Glomerular visceral epithelial cell (primary cell): ENCODE measurements around the gene TESK2.
"Not testable (repeated sequence)": the region's sequence is repeated elsewhere in the genome, so short reads cannot be mapped to it uniquely, and the experiment has no call there.

Experiments used
- DNase-seq: peaks from one replicate; pipeline ENCODE4 v3.0.0-alpha.2; 2016; ENCODE audit errors: extremely low spot score

The TESK2 gene

DNA sequence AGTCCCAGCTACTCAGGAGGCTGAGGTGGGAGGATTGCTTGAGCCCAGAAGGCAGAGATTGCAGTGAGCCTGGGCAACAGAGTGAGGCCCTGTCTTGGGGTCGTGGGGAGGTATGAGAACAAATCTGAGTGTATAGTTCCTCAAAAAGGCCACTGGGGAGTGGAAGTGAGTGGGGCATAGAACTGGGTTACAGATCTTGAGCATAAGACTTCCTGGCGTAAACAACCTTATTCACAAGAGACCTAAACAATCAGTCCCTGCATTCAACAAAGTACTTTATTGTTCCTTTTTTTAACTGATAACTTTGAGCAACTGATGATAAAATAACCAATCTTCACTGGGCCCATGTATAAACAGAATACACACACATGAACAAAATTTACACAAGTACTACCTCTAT lies 78.1 kb downstream of the TESK2 start:
- DNase-seq = no peak

GRCh38 chr1:45411510-45411899 lies 79.5 kb downstream of the TESK2 start:
- DNase-seq = no peak

DNA sequence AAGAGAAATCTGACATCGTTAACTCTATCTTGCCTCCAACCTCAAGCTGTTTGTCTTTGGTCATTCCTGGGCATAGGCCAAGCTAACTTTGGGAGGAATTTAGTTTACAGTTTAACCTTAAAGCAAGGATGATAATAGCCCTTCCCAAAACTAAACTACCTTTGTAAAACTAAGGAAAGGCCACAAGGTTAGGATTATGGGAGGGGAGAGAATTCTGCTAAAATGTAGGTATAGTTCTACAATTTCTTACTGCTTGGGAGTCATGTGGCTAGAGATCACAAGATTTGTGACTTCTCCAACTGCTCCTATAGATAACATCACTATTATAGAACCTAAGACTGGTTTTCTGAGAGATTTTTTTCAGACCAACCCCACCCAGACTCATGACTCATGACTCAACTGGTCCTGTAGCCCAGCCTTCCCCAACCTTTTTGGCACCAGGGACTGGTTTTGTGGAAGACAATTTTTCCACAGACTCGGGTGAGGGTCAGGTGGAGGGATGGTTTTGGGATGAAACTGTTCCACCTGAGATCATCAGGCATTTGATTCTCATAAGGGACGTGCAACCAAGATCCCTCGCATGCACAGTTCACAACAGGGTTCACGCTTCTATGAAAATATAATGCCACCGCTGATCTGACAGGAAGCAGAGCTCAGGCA lies 80.0 kb downstream of the TESK2 start:
- DNase-seq = no peak

DNA sequence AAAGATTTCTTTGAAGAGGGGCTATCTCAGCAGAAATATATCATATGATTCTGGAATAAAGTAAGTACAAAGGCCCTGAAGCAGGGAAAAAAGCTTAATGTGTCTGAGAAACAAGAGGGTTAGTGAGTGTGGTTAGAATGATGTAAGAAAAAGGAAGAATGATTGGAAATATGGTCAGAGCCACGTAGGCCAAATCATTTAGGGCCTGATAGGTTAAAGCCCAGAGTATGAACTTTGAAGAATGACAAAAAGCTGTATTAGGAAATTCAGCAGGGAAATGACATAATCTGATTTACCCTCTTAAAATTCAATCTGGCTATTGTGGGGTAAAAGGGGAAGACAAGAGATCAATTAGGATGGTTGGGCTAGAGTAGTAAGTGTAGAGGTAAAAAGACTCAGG lies 81.7 kb downstream of the TESK2 start:
- no peak for DNase-seq

- DNase-seq = no peak
These were observed 83.2 kb downstream of the TESK2 start for GRCh38 chr1:45407629-45408287.

GRCh38 chr1:45405636-45406035 lies 85.3 kb downstream of the TESK2 start:
- no peak for DNase-seq

DNA sequence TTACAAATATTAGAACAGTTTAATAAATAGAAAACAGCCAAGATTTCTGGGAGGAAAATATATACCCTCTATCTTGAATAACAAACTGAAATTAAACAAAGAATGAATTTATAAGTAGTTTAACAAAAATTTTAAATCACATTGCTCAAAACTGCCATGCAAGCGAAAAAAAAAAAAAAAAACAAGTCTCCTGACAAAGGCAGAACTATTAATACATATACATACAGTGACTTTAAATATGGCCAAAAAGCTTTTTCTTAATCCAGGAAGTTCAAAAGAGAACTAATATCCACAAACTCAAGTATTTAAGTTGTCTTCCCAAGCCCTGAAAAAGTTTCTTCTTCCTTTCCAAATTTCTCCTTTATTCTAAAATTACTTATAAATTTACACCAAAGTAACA lies 87.2 kb downstream of the TESK2 start:
- no peak for DNase-seq

- DNase-seq = no peak
These were observed 87.7 kb downstream of the TESK2 start for GRCh38 chr1:45403298-45403697.

DNA sequence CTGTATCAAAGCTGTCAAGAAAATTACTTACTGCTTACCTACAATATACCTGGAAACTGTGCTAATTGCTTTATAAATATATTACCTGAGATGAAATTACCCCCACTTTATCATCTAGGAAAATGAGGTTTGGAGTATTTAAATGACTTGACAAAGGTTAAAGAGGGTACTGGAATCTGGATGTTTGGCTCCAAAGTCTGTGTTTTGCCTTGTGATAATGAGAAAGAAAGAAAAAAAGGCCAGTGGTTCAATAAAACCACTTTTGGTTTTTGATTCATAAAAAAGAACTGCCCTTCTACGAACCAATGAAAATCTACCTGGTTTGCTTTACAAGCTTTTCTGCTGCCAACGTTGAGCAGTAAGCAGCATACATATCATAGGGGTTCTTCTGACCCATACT lies 89.4 kb downstream of the TESK2 start:
- DNase-seq = no peak

DNA sequence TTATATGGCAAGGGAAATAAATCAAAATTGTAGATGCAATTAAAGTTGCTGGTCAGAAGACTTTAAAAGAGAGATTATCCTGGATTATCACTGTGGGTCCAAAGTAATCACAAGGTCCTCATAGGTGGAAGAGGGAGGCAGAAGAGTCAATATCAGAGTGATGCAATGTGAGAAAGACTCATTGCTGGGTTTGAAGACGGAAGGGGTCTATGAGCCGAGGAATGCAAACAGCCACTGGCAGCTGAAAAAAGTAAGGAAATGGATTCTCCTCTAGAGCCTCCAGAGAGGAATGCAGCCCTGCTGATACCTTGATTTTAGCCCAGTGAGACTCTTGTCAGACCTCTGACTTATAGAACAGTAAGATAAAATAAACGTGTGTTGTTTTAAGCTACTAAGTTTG lies 90.9 kb downstream of the TESK2 start:
- no peak for DNase-seq

- no peak for DNase-seq
These were observed 93.7 kb downstream of the TESK2 start for GRCh38 chr1:45397285-45397684.

GRCh38 chr1:45395582-45395981 lies 95.4 kb downstream of the TESK2 start:
- no peak for DNase-seq

DNA sequence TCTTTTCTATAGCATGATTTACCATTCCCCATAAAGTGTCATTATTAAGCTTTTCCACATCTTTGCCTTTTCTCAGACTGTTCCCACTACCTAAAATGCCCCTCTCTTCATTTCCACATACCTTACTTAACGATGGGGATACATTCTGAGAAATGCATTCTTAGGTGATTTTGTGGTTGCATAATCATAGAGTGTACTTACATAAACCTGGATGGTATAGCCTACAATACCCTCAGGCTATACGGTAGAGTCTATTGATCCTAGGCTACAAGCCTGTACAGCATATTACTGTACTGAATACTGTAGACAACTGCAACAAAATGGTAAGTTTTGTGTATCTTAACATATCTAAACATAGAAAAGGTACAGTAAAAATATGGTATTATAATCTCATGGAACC lies 95.9 kb downstream of the TESK2 start:
- DNase-seq = no peak

- no peak for DNase-seq
These were observed 96.6 kb downstream of the TESK2 start for GRCh38 chr1:45394342-45394741.

DNA sequence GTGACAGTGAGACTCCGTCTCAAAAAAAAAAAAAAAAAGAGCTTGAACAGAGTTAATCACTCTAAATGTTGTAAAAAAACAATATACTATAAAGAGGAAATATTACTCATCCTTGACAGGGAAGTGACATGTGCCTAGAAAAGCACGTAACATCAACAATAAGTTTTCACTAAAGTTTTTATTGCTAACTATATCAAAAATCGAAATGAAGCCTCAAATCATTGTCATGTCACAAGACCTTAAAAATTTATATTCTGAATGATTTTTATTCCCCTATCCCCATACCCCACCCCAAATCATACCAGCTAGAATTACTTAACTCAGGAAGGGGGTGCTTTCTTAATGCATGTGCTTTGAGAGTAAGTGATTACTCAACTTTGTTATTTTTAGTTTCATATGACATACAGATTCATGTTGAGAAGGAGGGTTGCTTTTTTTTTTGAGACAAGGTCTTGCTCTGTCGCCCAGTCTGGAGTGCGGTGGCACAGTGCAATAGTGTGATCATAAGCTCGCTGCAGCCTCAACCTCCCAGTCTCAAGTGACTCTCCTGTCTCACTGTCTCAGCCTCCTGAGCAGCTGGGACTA lies 97.2 kb downstream of the TESK2 start:
- no peak for DNase-seq

DNA sequence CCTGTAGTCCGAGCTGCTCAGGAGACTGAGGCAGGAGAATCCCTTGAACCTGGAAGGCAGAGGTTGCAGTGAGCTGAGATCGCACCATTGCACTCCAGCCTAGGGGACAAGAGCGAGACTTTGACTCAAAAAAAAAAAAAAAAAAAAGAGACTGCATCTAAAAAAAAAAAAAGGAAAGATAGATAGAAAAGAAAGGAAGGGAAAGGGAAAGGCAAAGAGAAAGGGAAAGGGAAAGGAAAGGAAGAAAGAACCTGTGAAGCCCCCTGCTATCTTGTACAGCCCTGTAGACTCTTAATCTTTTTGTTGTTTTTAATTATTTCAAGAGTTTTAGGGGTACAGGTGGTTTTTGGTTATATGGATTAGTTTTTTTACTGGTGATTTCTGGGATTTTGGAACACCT lies 104.7 kb downstream of the TESK2 start:
- no peak for DNase-seq

GRCh38 chr1:45385302-45385701 lies 105.7 kb downstream of the TESK2 start:
- no peak for DNase-seq

GRCh38 chr1:45384213-45384612 lies 106.8 kb downstream of the TESK2 start:
- not testable (repeated sequence) for DNase-seq

DNA sequence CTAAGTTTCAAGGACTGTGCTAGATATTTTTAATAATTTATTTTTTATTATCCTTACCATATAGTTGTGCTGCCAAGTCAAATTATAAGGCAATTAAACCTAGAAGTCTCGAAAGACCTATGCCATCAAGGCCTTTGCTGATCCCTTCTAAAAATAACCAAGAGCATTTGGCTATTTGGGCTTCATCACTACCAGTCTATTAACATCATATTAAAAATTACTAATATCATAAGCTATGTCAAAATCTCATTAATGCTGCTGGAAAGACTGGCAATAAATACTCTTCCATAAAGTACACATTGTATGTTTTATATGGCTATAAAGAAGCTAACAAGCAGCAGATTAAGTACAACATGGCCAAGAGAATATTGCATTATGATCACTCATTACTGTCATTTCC lies 107.8 kb downstream of the TESK2 start:
- no peak for DNase-seq

GRCh38 chr1:45381243-45381642 lies 109.7 kb downstream of the TESK2 start:
- no peak for DNase-seq

- DNase-seq = no peak
These were observed 110.2 kb downstream of the TESK2 start for GRCh38 chr1:45380730-45381129.

DNA sequence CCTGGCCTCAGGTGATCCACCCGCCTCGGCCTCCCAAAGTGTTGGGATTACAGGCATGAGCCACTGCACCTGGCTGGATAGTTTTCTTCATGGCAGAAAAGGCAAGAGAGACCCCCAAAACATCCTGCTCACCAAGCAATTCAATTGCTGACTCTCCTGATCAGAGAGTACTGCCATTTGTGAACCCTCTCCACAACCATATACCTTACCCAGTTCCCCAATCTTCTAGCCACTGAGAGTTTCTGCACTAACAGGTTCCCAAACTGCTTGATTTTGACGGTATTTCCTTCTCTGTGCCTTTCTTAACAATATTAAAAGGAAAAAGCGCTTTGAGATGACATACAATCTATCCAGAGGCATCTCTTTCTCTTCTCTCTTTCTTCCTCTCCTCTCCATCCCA lies 110.8 kb downstream of the TESK2 start:
- no peak for DNase-seq

GRCh38 chr1:45379524-45379923 lies 111.4 kb downstream of the TESK2 start:
- no peak for DNase-seq

DNA sequence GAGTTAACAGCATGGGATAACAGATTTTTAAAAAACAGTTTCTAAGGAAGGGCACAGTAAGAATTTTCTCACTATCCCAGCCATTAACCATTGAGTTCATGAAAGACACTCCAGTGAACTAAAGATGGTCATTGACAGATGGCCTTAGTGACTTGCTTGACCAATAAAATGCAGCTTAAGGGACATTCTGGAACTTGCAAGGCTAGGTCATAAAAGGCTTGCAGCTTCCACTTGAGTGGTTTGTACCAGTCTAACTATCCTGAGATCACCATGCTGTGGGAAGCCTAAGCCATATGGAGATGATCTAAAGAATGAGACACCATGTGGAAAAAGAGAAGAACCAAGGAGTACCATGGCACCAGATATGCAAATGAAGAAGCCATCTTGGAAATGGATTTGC lies 112.8 kb downstream of the TESK2 start:
- DNase-seq = no peak
